NCI-H2171 treated with DMSO at 0.1 percent for 48 hours (cell line): ENCODE measurements around the gene CCL25.

ENCODE experiments used
- DNase-seq: peaks from one replicate; lab custom pipeline; 2025; lab: John Stamatoyannopoulos, UW

CCL25 gene

GRCh38 chr19:8109890-8110662 lies 57.5 kb downstream of the CCL25 start:
- no peak for DNase-seq

GRCh38 chr19:8110931-8111330 lies 58.4 kb downstream of the CCL25 start:
- no peak for DNase-seq

- DNase-seq = no peak
Measured at GRCh38 chr19:8111376-8111775, 58.8 kb downstream of the CCL25 start.
